GM18502 (cell line): ENCODE results near the gene ADNP.

ENCODE experiments used
- ATAC-seq: cut with Tn5 transposase; IDR thresholded peaks from one replicate; pipeline ENCODE4 v1.9.1; 2021; ENCODE audit warnings: mild to moderate bottlenecking; ENCODE audit not compliant: unreplicated experiment, poor library complexity

ADNP gene

GRCh38 chr20:50874758-50875665 is 56.2 kb downstream of the ADNP start:
- no peak for ATAC-seq

GRCh38 chr20:50874111-50874757 is 57.0 kb downstream of the ADNP start:
- ATAC-seq = no peak

- no peak for ATAC-seq
Observed at GRCh38 chr20:50873585-50873984, 57.7 kb downstream of the ADNP start.

GRCh38 chr20:50872560-50873425 is 58.4 kb downstream of the ADNP start:
- ATAC-seq = no peak

GRCh38 chr20:50870561-50871161 is 60.6 kb downstream of the ADNP start:
- no peak for ATAC-seq

- ATAC-seq = no peak
Observed at GRCh38 chr20:50868509-50869495, 62.4 kb downstream of the ADNP start.

- no peak for ATAC-seq
Observed at GRCh38 chr20:50867805-50868204, 63.4 kb downstream of the ADNP start.

GRCh38 chr20:50866831-50867230 is 64.4 kb downstream of the ADNP start:
- ATAC-seq = no peak

- ATAC-seq = no peak
Observed at GRCh38 chr20:50866036-50866685, 65.1 kb downstream of the ADNP start.

- ATAC-seq = no peak
Observed at GRCh38 chr20:50865591-50865990, 65.6 kb downstream of the ADNP start.

GRCh38 chr20:50865114-50865513 is 66.1 kb downstream of the ADNP start:
- ATAC-seq = no peak

- no peak for ATAC-seq
Observed at GRCh38 chr20:50862546-50862945, 68.7 kb downstream of the ADNP start.

GRCh38 chr20:50861012-50861411 is 70.2 kb downstream of the ADNP start:
- ATAC-seq = no peak

- ATAC-seq = no peak
Observed at GRCh38 chr20:50859161-50859560, 72.1 kb downstream of the ADNP start.

- ATAC-seq = no peak
Observed at GRCh38 chr20:50858525-50858924, 72.7 kb downstream of the ADNP start.

GRCh38 chr20:50857348-50857747 is 73.9 kb downstream of the ADNP start:
- ATAC-seq = no peak

GRCh38 chr20:50856475-50857041 is 74.7 kb downstream of the ADNP start:
- ATAC-seq = no peak
